ENCODE data around the gene UMAD1.

- TF ChIP-seq CTCF (IDR thresholded peaks at IDR 0.05; ENCODE audit: low read length) (no peak), EZH2phosphoT487 (IDR thresholded peaks at IDR 0.05; ENCODE audit: low read length) (no peak), EZH2 (optimal IDR thresholded peaks at IDR 0.05; ENCODE audit: low read depth, low read length) (no peak)
Observed at GRCh38 chr7:7779888-7780287, 139.3 kb downstream of the UMAD1 start.

All from MM.1S (cell line).